Omental fat pad (tissue), 4 donors: ENCODE data around the gene LKAAEAR1. TPM values are rescaled to one million over a fixed set of nuclear protein-coding genes. Genes with fewer than 3 reads are reported as not detected.

Experiments used
- ATAC-seq: fragments of 150-250 bp; one replicate; pipeline ENCODE4 v1.9.1; 2016; ENCODE audit warnings: mild to moderate bottlenecking, moderate library complexity; ENCODE audit not compliant: low FRiP score
- DNase-seq: peaks from one replicate; pipeline ENCODE4 v3.0.0-alpha.2; 2019; ENCODE audit warnings: low spot score
- small RNA-seq: library from RNA; depleted of rRNA; stranded (forward); fragments of <200 nt; gene quantifications from one replicate; pipeline ENCODE3, GENCODE V24; 2016
- total RNA-seq, 4 donors: library from RNA; depleted of rRNA; stranded (reverse); fragments of >200 nt; gene quantifications; one replicate each; pipeline ENCODE4 v1.1.0, GENCODE V29; 2016
- TF ChIP-seq, protein P1 (sequence below), 3 donors: fragments of 450-650 bp; IDR thresholded peaks; one replicate each; pipeline ENCODE4 v1.5.1; 2016 to 2017; ENCODE audit warnings: antibody characterized with exemption in 3 of 3, mild to moderate bottlenecking in 3 of 3, moderate library complexity in 2 of 3

The LKAAEAR1 gene
- total RNA-seq, 4 donors from 2014 or later = 0.65 TPM; not detected in 3

DNA sequence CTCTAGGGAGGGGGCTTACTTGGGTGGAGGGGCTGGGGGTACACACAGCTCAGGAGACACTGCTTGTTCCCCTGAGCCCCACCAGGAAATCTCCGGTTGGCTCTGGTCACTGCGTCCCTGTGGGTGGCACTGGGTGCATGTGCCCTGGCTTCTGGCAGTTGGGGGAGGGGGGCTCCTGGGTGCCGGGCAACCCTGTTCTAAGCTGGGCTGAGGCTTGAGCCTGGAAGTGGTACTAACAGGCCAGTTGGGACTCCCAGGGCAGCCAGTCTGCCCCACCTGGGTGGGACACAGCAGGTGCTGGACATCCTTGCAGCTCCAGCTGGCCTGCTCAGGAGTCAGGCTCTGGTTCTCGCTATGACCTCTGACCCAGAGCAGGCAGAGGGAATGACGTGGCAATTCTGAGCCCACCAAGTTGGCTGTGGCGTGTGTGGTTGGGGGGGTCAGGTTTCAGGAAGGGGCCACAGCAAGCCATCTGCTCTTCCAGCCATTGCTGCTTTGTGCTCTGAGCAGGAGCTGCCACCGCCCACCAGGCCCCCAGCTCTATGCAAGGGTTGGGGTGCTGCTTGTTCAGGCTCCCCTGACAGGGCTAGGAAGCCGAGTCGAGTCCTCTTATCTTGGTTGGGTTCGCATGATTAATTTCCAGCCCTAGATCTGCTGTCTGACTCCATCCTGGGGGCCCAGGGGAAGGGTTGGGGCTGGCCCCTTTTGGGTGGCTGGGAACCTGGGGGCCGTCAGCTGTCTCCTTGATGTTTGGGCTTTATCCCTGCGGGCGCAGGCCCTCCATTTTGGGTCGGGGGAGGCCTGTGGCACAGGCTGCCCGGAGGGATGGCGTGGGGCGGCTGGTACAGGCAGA, 47.6 kb downstream of the LKAAEAR1 start:
- DNase-seq (no peak), ATAC-seq (no peak)
- TF ChIP-seq, protein P1, sequence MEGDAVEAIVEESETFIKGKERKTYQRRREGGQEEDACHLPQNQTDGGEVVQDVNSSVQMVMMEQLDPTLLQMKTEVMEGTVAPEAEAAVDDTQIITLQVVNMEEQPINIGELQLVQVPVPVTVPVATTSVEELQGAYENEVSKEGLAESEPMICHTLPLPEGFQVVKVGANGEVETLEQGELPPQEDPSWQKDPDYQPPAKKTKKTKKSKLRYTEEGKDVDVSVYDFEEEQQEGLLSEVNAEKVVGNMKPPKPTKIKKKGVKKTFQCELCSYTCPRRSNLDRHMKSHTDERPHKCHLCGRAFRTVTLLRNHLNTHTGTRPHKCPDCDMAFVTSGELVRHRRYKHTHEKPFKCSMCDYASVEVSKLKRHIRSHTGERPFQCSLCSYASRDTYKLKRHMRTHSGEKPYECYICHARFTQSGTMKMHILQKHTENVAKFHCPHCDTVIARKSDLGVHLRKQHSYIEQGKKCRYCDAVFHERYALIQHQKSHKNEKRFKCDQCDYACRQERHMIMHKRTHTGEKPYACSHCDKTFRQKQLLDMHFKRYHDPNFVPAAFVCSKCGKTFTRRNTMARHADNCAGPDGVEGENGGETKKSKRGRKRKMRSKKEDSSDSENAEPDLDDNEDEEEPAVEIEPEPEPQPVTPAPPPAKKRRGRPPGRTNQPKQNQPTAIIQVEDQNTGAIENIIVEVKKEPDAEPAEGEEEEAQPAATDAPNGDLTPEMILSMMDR (IDR thresholded peaks at IDR 0.05) = no peak

DNA sequence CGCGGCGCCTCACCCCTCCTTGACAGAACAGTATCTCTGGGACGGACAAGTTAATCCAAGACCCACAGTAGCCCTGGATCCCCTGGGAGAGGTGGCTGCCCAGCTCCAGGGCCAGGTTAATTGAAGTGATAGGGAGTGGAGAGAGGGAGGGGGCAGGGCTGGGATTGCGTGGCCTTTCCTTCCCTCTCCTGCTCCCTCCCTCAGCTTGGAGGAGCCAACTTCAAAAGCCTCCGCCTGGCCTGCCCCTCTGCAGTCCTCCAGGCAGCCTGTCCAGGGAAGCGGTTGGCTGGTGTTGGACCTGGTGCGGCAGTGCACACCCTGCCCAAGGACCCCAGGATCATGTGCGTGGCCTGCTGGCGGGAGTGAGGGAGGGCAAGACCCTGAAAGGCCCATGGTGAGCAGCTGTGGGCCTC, 48.3 kb downstream of the LKAAEAR1 start, which contains the start of gene C20orf204:
C20orf204 (plus strand) TSS at position 250 of the 413 bp plus-strand sequence; CDS start at position 392, 142 bp downstream.
- TF ChIP-seq, protein P1 (IDR thresholded peaks at IDR 0.05) = no peak
- DNase-seq (no peak), ATAC-seq (no peak)

DNA sequence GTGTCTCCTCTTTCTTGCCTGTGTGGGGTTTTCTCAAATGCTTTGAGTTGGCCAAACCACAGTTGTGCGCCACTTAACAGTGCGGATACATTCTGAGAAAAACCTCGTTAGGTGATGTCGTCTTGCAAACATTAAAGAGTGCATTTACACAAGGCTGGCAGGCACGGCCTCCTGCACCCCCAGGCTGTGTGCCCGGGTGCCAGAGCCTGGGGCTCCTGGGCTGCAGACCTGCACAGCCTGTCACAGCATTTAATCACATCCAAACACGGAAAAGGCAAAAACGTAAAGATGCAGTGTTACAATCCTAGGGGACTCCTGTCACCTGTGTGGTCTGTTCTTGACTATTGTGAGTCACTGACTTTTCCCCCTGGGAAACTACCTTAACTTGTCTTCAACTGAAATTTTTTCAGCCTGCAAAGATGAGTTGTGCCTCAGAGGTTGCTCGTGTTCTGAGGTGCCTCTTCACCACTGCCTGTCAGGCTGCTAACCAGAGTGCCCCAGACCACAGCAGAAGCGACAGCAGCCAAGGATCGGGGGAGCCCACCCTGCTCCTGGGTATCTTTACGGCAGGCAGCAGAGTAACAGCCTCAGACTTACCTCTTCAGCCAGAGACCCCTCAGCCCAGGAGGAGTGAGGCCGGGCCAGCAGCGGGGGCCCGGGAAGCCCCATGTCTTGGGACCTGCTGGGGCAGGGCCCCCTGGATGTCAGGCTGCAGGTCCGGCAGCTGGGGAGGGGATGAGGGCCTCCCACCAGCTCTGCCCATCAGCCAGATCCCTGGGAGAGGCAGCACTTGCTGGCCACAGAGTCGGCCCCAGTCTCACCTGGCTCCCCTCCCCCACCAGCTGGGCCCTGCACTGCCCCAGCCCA, 48.9 kb downstream of the LKAAEAR1 start:
- no peak for DNase-seq
- ATAC-seq = no peak
- TF ChIP-seq, protein P1 (IDR thresholded peaks at IDR 0.05) = no peak

DNA sequence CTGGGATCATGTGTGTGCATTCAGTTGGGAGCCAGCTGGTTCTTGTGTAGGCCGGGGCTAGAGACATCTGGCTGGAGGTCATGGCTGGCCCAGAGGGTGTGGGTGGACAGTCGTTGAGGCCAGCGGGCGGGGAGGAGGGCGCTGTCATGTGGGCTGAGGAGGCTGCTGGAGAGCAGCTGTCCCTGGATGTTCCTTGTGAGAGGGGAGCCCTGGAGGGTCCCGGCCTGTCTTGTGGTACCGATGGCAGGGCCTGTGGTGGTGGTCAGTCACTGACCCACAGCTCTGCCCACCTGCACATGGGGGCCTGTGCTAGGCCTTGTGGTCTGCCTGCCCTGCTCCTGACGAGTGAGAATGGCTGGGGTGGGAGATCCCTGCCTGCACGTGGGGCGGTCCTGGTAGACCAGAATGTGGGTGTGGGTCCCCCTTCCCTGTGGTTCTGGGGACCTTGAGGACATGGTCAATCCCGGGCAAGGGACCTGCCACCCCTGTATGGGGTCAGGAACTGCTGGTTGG, 50.2 kb downstream of the LKAAEAR1 start:
- TF ChIP-seq, protein P1 (IDR thresholded peaks at IDR 0.05) = no peak
- ATAC-seq (no peak), DNase-seq (no peak)

Small RNA genes lying within 50 kb of the gene (small RNA-seq; reads per million reads assigned to genes)
- not detected for gene AL355803.1
- gene MIR6813 = not detected

Other genes starting within 250 kb of the LKAAEAR1 start
- gene ABHD16B, start 222.9 kb downstream of the LKAAEAR1 start, total RNA-seq = not detected
- 100 to 1,000 TPM; 102 to 131 (median 113) TPM for gene TPD52L2, start 219.1 kb downstream of the LKAAEAR1 start, total RNA-seq
- 10 to 100 TPM; 29.9 to 56.3 (median 45.4) TPM for gene DNAJC5, start 189.3 kb downstream of the LKAAEAR1 start, total RNA-seq
- gene UCKL1, start 128.0 kb downstream of the LKAAEAR1 start, total RNA-seq = 10 to 100 TPM; 25.7 to 48.9 (median 30.3) TPM
- 1 to 10 TPM; 6.4 to 9.8 (median 7.2) TPM for gene ZNF512B, start 114.5 kb downstream of the LKAAEAR1 start, total RNA-seq
- 1 to 10 TPM in 1 of 4 donors, under 1 TPM in 2, not detected in 1; 0.48 to 1.2 (median 0.84) TPM for gene SAMD10, start 104.8 kb downstream of the LKAAEAR1 start, total RNA-seq
- gene PRPF6, start 103.3 kb downstream of the LKAAEAR1 start, total RNA-seq = 10 to 100 TPM; 34.7 to 43.8 (median 40.2) TPM
- gene C20orf204, start 48.2 kb downstream of the LKAAEAR1 start, total RNA-seq = 1 to 10 TPM in 1 of 4 donors, under 1 TPM in 3; 0.37 to 6.5 (median 0.68) TPM
- gene SOX18, start 34.8 kb downstream of the LKAAEAR1 start, total RNA-seq = 10 to 100 TPM in 1 of 4 donors, 1 to 10 TPM in 3; 2.9 to 16.7 (median 7.7) TPM
- 10 to 100 TPM; 20.5 to 34.8 (median 23.4) TPM for gene TCEA2, start 21.2 kb downstream of the LKAAEAR1 start, total RNA-seq
- gene RGS19, start 4.9 kb downstream of the LKAAEAR1 start, total RNA-seq = 10 to 100 TPM; 14.0 to 45.1 (median 29.3) TPM
- gene OPRL1, start 4.3 kb downstream of the LKAAEAR1 start, total RNA-seq = 1 to 10 TPM in 3 of 4 donors, under 1 TPM in 1; 0.96 to 4.4 (median 1.4) TPM
- not detected for gene NPBWR2, start 23.2 kb upstream of the LKAAEAR1 start, total RNA-seq
- gene MYT1, start 80.1 kb upstream of the LKAAEAR1 start, total RNA-seq = not detected
- gene PCMTD2, start 171.3 kb upstream of the LKAAEAR1 start, total RNA-seq = 10 to 100 TPM; 31.7 to 97.9 (median 70.7) TPM